Activated naive CD4-positive, alpha-beta T cell treated with anti-CD3 and anti-CD28 coated beads for 36 hours (primary cell): ENCODE measurements around the gene NEB. TPM values are rescaled to one million over a fixed set of nuclear protein-coding genes. Genes with fewer than 3 reads are reported as not detected.

Experiments used
- CTCF ChIA-PET: fragments of 350-600 bp; sonication (Branson Sonifier 250); formaldehyde crosslinking; loops from one replicate; lab custom pipeline; 2021; ENCODE audit warnings: antibody characterized with exemption; lab: Charles Lee
- DNase-seq: peaks from one replicate; pipeline ENCODE4 v3.0.0-alpha.2; 2020
- H3K27ac Mint-ChIP-seq: one replicate; pipeline ENCODE4 v1.8.0; 2021; ENCODE audit warnings: mild to moderate bottlenecking, mixed read lengths
- H3K27me3 Mint-ChIP-seq: one replicate; pipeline ENCODE4 v1.8.0; 2021; ENCODE audit warnings: low read depth, mixed read lengths
- H3K36me3 Mint-ChIP-seq: one replicate; pipeline ENCODE4 v1.8.0; 2021; ENCODE audit warnings: low read depth, mixed read lengths
- H3K4me1 Mint-ChIP-seq: one replicate; pipeline ENCODE4 v1.8.0; 2021; ENCODE audit warnings: low read depth, mixed read lengths
- H3K4me3 Mint-ChIP-seq: one replicate; pipeline ENCODE4 v1.8.0; 2021; ENCODE audit warnings: mild to moderate bottlenecking, moderate library complexity, mixed read lengths
- H3K9me3 Mint-ChIP-seq: one replicate; pipeline ENCODE4 v1.8.0; 2021; ENCODE audit warnings: mixed read lengths
- intact Hi-C: fragments of 100-400 bp; cut with micrococcal nuclease; formaldehyde crosslinking; loops from one replicate; pipeline ENCODE4 v1.15.1; 2023
- total RNA-seq, 2 experiments: library from RNA; stranded (reverse); gene quantifications; one replicate each; pipeline ENCODE4 v1.2.3, GENCODE V29; 2021

The NEB gene
- total RNA-seq, 2 experiments from 2014 or later = 0.14 to 0.22 TPM

GRCh38 chr2:151678849-151679248 is 55.4 kb downstream of the NEB start:
- Mint-ChIP-seq H3K27me3 (no peaks in the 10 kb centered on the region), H3K27ac (no peak overlapping the region), H3K4me3 (no peak overlapping the region), H3K4me1 (no peaks in the 10 kb centered on the region), H3K36me3 (no peaks in the 10 kb centered on the region), H3K9me3 (no peaks in the 10 kb centered on the region)
- CTCF ChIA-PET = interaction anchor here (1.0 kb wide), 1 partner anchor 15 kb away, joined by 3 read pairs; no protein-coding TSS in a partner anchor
- intact Hi-C loops = no loop called here
- DNase-seq = no peak

DNA sequence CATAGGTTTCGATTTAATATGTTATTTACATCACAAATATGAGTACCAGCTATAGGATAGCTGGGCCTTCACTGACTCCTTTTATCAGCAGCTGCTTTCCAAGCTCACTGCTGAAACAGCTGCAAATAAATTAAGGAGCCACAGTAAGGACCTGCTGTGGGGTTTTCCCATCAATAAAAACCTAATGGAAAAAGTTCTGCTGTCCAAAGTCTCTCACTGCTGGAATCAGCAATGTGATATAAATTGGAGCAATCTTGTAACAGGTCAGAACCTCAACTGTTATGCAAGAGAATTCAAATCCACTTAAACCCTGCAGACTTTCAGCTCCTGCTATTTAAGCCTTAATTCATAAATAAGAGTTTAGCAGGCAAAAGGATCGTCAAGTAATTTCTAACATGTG is 61.3 kb downstream of the NEB start:
- Mint-ChIP-seq H3K27me3 (no peaks in the 10 kb centered on the region), H3K27ac (no peak overlapping the region), H3K4me1 (peaks cover 8% of the 10 kb centered on the region), H3K4me3 (no peak overlapping the region), H3K36me3 (no peaks in the 10 kb centered on the region), H3K9me3 (no peaks in the 10 kb centered on the region)
- DNase-seq = no peak
- CTCF ChIA-PET = interaction anchor here (0.7 to 1.0 kb wide), 2 partner anchors 9 to 758 kb away, joined by 3 read pairs; no protein-coding TSS in a partner anchor
- intact Hi-C loops = no loop called here

DNA sequence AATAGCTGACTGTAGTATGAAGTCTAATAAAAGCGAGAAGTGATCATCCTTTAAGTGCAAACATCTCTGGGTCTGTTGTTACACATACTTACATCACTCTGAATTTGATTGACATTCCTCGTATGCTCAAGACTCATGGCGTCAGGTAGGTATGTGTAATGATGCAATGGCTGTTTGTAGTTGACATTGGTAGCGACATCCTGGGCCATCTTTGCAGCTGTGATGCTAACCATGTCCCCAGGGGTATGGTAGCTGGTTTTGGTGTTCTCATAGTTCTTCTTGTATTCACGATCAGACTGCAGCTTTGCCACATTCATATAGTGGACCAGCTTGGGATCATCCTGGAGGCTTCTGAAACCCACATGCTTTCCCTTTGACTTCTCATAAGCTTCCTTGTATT is 62.0 kb downstream of the NEB start:
- Mint-ChIP-seq H3K4me1 (peaks cover 8% of the 10 kb centered on the region), H3K27me3 (no peaks in the 10 kb centered on the region), H3K9me3 (no peaks in the 10 kb centered on the region), H3K27ac (no peak overlapping the region), H3K4me3 (no peak overlapping the region), H3K36me3 (no peaks in the 10 kb centered on the region)
- CTCF ChIA-PET = no interaction called here
- intact Hi-C loops = no loop called here
- DNase-seq = no peak

DNA sequence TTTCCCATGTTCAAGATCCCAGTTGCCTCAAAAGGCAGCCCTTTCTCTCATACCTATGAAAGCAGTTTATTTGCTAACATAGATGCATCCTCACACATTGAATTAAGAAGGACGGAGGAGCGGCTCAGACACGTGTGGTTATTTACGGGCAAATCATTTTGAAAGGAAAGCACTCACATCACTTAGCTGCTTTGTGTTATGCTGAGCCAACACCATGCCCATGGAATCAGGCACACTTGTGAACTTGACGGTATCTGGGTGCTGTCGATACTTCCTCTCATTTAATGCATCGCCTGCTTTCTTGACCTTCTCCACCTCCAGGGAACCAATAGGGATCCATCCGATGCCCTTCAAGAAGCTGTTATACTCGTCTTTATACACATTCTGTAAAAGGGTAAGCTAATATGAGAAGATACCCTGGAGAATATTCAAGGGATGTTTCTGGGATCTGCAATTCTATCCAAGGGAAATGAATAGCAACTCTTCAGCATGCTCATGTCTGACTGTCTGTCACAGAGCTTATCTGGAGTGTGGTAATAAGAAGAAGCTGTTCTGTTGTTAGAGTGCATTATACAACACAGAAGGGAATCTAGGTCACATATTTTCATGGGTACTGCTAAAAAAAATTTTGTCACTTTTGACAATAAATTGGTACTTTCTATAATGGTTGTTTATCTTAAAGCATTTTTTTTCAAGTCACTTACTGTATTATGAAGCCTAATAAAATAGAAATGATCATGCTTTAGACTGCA is 63.3 kb downstream of the NEB start:
- Mint-ChIP-seq H3K4me1 (peaks cover 8% of the 10 kb centered on the region), H3K9me3 (no peaks in the 10 kb centered on the region), H3K27ac (no peak overlapping the region), H3K36me3 (no peaks in the 10 kb centered on the region), H3K4me3 (no peak overlapping the region), H3K27me3 (no peaks in the 10 kb centered on the region)
- CTCF ChIA-PET = interaction anchor here (1.4 kb wide), 1 partner anchor 10 kb away, joined by 3 read pairs; no protein-coding TSS in a partner anchor
- intact Hi-C loops = no loop called here
- no peak for DNase-seq

GRCh38 chr2:151670346-151670745 is 63.9 kb downstream of the NEB start:
- Mint-ChIP-seq H3K36me3 (no peaks in the 10 kb centered on the region), H3K27me3 (no peaks in the 10 kb centered on the region), H3K4me1 (peaks cover 8% of the 10 kb centered on the region), H3K27ac (no peak overlapping the region), H3K9me3 (no peaks in the 10 kb centered on the region), H3K4me3 (no peak overlapping the region)
- CTCF ChIA-PET = interaction anchor here (1.4 kb wide), 1 partner anchor 10 kb away, joined by 3 read pairs; no protein-coding TSS in a partner anchor
- DNase-seq = no peak
- intact Hi-C loops = no loop called here

DNA sequence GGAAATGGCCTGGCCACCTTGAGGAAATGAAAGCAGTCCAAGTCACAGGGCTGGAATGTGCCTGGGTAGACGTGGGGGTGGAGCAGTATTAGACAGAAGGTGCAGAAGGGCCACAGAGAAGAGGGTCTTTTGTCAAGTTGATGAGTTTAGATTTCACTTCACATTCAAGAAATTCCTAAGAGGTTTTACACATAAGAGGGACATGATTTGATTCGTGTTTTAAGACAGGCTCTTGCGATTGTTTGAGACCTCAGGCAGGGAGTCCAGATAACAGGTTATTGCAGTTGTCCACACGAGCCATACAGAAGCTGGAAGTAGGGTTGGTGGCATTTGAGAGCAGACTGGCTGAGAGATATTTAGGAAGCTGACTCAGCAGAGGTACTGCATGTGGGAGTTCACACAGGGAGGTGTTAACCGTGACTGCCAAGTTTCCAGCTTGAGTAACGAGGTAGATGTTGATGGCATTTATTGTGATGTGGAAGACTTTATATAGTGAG is 64.6 kb downstream of the NEB start:
- intact Hi-C loops = no loop called here
- CTCF ChIA-PET = no interaction called here
- Mint-ChIP-seq H3K4me1 (peaks cover 8% of the 10 kb centered on the region), H3K27me3 (no peaks in the 10 kb centered on the region), H3K27ac (no peak overlapping the region), H3K36me3 (no peaks in the 10 kb centered on the region), H3K9me3 (no peaks in the 10 kb centered on the region), H3K4me3 (no peak overlapping the region)
- DNase-seq = peak; percentile 14

DNA sequence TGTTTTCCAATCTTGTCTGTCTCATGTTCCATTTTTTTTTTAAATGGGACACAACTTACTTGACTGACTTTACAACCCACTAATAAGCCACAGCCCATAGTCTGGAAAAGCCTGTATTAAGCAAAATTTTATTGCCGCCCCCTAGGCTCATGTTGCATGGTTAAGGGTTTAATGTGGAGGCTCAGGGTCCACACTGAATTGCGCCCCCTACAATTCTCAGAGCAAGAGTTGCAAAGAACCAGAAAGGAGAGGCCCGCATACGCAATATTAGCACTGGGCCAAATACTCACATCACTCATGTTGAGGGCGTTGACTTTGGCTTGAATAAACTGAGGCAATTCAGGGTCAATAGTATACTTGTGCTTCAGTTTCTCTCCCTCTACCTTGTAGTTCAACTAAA is 65.5 kb downstream of the NEB start:
- no peak overlapping the region for H3K4me3 Mint-ChIP-seq
- H3K27ac Mint-ChIP-seq = no peak overlapping the region
- H3K9me3 Mint-ChIP-seq = no peaks in the 10 kb centered on the region
- peaks cover 8% of the 10 kb centered on the region for H3K4me1 Mint-ChIP-seq
- H3K36me3 Mint-ChIP-seq = no peaks in the 10 kb centered on the region
- intact Hi-C loops = no loop called here
- CTCF ChIA-PET = no interaction called here
- DNase-seq = no peak
- H3K27me3 Mint-ChIP-seq = no peaks in the 10 kb centered on the region

GRCh38 chr2:151665959-151666358 is 68.3 kb downstream of the NEB start:
- peaks cover 8% of the 10 kb centered on the region for H3K4me1 Mint-ChIP-seq
- no peak overlapping the region for H3K4me3 Mint-ChIP-seq
- no peak overlapping the region for H3K27ac Mint-ChIP-seq
- CTCF ChIA-PET = no interaction called here
- intact Hi-C loops = no loop called here
- peaks cover 3% of the 10 kb centered on the region for H3K36me3 Mint-ChIP-seq
- H3K27me3 Mint-ChIP-seq = no peaks in the 10 kb centered on the region
- H3K9me3 Mint-ChIP-seq = no peaks in the 10 kb centered on the region
- DNase-seq = no peak

GRCh38 chr2:151664520-151664919 is 69.8 kb downstream of the NEB start:
- CTCF ChIA-PET = no interaction called here
- no peaks in the 10 kb centered on the region for H3K9me3 Mint-ChIP-seq
- intact Hi-C loops = no loop called here
- H3K27me3 Mint-ChIP-seq = no peaks in the 10 kb centered on the region
- H3K4me1 Mint-ChIP-seq = peaks cover 3% of the 10 kb centered on the region
- H3K27ac Mint-ChIP-seq = no peak overlapping the region
- DNase-seq = no peak
- H3K36me3 Mint-ChIP-seq = peaks cover 3% of the 10 kb centered on the region
- H3K4me3 Mint-ChIP-seq = no peak overlapping the region

DNA sequence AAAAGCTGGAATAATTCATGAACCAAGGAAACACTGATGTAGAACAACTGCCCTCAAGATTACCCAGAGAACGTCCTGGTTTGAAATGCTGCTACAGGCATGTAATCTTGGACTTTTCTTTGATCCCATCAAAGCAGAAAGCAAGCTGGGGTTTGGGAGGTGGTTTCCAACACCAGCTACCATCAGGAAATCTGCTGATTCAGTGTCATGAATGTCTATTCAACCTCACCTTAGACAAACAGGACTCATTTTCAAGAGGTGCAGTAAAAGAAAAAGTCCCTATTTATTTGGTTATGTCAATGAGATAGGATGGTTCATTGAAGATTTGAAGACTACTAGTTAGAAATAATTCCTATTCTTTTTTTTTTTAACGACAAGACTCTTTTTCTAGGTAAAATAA is 72.7 kb downstream of the NEB start:
- intact Hi-C loops = no loop called here
- CTCF ChIA-PET = interaction anchor here (0.7 to 1.6 kb wide), 2 partner anchors 9 to 178 kb away, joined by 3 to 6 read pairs; no protein-coding TSS in a partner anchor
- H3K27me3 Mint-ChIP-seq = no peaks in the 10 kb centered on the region

DNA sequence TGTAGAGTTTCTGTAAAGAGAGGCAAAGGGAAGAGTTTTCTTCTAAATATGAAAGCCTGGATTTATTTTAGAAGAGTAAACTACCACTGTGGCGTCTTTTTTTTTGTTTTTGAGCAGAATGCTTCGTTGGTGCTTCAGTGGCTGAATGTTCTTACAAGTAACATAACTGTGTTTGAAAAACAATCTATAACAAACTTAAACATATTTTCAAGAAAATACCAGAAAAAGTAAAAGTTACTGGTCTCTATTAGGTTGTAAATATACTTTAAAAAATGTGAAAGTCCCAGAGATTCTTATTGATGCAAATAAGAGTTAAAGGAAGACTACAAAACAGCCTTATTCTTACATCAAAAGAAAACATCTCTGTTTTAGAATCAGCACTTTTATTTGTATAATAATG is 76.2 kb downstream of the NEB start:
- CTCF ChIA-PET = no interaction called here
- H3K27me3 Mint-ChIP-seq = no peaks in the 10 kb centered on the region
- H3K9me3 Mint-ChIP-seq = no peaks in the 10 kb centered on the region
- no peak overlapping the region for H3K27ac Mint-ChIP-seq
- intact Hi-C loops = no loop called here
- peaks cover 3% of the 10 kb centered on the region for H3K36me3 Mint-ChIP-seq
- H3K4me1 Mint-ChIP-seq = no peaks in the 10 kb centered on the region
- DNase-seq = no peak
- H3K4me3 Mint-ChIP-seq = no peak overlapping the region

More for the DNA sequence above, 72.7 kb downstream of the NEB start:
- Mint-ChIP-seq H3K4me3 (no peak overlapping the region), H3K27ac (no peak overlapping the region), H3K9me3 (no peaks in the 10 kb centered on the region), H3K4me1 (no peaks in the 10 kb centered on the region), H3K36me3 (peaks cover 3% of the 10 kb centered on the region)
- DNase-seq = no peak

DNA sequence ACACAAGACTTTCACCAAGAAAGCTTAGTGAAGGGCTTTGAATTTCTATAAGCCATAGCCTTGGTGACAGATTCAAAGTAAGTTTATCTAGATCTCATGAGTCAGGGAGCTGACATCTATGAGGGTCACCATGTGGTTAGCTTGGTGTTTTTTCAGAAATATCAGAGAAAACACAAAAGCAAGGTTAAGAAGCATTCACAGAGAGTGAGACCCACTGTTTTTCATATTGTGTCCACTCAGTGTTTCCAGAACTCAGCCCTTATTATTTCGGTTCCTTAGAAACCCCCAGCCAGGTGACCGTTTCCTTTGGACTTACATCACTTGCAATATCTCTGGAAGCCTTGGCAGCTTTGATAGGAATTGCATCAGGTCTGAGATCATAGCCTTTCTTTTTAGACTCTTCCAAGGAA is 76.6 kb downstream of the NEB start:
- Mint-ChIP-seq H3K36me3 (peaks cover 1% of the 10 kb centered on the region), H3K27ac (no peak overlapping the region), H3K4me1 (no peaks in the 10 kb centered on the region), H3K27me3 (no peaks in the 10 kb centered on the region), H3K4me3 (no peak overlapping the region), H3K9me3 (no peaks in the 10 kb centered on the region)
- no peak for DNase-seq
- CTCF ChIA-PET = no interaction called here
- intact Hi-C loops = no loop called here
